HG02571 (cell line): ENCODE data around the gene DHRS12.

Experiments used
- ATAC-seq: cut with Tn5 transposase; IDR thresholded peaks from one replicate; pipeline ENCODE4 v1.9.1; 2021; ENCODE audit warnings: mild to moderate bottlenecking, moderate library complexity; ENCODE audit not compliant: unreplicated experiment

The DHRS12 gene

DNA sequence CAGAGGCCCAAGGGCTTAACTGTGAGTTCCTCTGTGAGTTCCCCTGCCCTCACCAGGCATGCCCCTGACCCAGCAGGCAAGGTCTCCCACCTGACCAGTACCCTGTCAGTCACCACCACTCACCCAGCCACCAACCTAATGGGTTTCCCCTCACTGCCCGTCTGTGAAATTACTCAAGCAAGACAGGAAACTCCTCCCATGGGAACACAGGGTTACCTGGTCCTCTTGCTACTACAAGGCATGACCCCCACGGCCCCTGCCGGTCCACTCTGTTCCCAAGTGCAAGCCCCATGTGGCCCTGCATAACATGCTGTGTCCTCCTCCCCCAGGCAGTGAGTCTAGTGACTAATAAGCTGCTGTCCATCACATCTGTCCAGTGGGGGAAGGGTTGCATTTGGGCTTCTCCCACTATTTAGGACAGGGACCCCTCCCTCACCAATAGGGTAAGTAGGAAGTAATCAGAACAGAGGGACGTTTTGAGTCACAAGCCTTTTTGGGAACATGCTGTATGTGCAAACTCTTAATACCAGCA is 8.0 kb upstream of the DHRS12 start:
- ATAC-seq: no peak

DNA sequence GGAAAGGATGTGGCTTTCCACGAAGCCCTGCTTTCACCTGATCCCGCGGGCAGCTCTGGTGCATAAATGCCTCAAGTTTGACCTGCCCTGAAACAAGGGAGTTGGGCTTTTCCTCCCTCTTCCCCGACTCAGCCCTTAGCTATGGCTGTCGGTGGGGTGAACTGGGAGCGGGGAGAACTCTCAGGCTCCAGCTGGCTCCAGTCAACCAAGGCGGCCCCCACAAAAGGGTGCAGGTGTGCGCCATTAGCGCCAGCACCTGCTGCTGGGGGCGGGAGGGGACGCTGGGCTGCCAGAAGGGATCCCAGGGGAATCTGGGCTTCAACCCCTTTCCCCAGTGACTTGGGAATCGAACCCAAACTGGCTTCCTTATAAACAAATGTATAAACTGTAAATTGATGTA is 7.1 kb upstream of the DHRS12 start:
- no peak for ATAC-seq

DNA sequence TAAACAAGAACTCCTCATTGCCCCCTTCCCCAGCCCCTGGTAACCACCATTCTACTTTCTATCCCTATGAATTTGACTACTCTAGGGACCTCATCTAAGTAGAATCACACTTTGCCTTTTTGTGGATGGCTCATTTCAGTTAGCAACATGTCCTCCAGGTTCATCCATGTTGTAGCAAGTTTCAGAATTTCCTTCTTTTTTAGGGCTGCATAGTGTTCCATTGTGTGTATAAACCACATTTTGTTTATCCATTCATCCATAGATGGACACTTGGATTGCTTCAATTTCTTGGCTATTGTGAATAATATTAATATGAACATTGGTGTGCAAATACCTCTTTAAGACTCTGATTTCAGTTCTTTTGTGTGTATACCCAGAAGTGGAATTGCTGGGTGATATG is 4.8 kb upstream of the DHRS12 start:
- ATAC-seq: no peak

- ATAC-seq: no peak
Observed at GRCh38 chr13:51807041-51807440, 3.1 kb upstream of the DHRS12 start.

DNA sequence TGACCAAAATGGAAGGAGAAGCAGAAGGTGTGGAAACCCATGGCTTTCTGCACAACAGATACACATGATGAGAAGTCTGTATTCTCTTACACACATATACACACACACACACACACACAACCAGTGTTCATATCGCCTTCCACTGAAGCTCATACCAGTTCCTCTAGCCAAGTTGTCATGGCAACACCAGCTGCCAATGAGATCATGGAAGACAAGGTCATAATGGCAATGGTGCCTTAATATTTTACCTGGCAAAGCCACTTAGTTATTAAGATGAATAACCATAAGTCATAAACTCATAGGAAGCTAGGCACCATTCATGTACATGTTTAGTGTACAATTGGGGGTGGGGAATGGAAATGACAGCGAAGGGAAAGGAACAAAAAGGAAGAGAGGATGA is 2.6 kb upstream of the DHRS12 start:
- ATAC-seq: no peak

DNA sequence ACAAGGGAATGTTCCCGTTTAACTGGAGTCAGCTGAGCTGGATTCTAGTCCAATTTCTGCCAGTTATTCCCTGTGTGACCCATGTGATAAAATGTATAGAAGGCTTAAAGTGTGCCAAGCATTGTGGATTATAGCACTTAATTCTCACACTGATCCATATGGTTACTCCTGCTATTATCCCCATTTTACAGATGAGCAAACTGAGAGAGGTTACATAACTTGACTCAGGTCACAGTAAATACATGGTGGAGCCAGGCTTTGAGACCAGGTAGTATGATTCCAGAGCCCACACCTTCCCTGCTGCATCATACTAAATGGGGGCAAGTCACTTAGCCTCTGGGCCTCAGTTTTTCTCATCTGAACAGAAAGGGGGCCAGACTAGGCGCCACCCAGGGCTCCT is 2.0 kb upstream of the DHRS12 start:
- no peak for ATAC-seq

- ATAC-seq: no peak
Observed at GRCh38 chr13:51805313-51805712, 1.4 kb upstream of the DHRS12 start.

GRCh38 chr13:51804295-51805172 is 571 bp upstream of the DHRS12 start:
- no peak for ATAC-seq

DNA sequence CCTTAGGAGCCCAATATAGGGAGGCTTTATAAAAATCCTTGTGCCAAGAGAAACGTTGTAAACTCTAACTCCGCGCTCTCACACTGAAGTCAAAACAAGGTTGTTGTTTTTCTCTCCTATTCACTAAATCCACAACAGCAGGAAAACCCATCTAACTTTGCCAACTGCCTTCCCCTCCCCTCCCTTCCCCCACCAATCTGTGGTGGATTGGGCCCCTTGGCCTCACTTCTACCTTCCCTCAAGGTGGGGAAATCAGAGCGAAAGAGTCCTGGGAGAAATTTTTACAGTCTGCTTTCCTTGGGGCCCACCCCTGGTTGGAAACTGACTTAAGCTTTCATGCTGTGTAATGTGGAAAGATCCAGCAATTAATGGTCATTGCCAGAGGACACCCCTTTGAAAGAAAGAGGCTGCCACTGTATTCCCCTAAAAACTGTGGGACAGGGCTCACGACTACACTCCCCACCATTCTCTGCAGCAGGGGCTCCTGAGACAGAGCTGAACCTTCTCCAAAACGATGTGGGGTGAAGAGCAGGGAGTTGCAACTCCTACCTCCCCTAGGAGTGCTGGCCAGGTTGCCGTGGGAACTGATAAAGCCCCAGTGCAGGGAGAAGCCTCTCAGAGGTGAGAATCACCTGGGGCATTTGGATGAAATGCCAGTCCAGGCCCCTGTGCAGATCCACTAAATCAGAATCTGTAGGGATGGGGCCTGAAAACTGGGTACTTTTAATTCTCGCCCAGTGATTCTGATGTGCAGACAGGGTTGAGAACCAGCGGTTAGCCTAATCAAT is 1.1 kb downstream of the DHRS12 start:
- ATAC-seq: no peak

- no peak for ATAC-seq
Observed at GRCh38 chr13:51801631-51802099, 2.3 kb downstream of the DHRS12 start.

- no peak for ATAC-seq
Observed at GRCh38 chr13:51800486-51800885, 3.5 kb downstream of the DHRS12 start.

DNA sequence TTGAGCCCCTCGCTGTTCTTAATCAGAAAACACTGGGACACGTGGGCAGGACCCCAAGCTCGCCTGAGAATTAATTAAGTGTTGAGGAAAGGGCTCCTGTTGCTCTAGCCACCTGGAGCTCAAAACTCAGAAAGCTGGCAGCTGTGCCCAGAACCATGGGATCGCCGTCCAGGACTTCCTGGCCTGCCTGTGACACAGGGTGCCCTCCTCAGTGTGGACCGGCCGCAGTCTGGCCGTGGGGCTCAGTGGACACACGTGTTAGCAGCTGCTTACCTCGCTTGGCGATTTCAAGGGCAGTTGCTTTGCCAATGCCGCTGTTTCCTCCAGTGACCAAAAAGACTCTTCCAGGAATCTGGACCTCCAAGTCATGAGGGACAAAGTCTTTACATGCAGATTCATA is 4.7 kb downstream of the DHRS12 start:
- ATAC-seq: no peak

DNA sequence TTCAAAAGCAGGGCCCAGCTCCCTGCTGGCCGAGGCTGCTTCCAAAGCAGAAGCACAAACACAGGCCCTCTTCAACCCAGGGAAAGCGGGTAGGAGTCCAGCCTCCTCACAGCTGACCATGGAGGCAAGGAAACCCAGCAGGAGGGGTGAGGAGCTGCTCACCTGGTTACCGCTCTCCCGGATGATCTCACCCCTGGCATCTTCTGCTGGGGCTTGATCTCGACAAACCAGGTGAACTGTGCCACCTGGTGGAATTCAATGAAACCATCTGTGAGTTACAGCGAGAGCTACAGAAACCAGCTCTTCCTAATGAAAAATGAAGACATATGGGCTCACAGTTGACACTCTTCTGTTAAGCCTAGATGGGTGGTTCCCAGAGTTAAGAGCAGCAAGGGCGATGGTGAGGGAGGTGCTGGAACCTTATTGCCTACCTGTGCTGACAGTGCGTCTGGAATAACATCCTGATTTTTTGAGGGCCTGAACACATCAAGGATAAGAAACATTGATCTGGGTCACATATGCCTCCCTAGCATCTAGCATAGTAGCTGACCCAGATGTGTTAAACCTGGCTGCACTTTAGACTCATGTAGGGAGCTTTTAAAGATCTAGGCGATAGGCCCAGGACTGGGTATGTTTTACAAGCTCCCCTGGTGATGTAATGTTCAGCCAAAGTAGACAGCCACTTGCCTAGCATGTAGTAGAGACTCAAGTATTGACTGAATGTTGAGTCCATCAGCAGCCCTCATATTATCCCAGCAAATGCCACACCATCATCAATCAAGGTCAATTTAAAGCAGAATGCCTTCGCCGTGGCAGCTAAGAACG is 6.1 kb downstream of the DHRS12 start:
- ATAC-seq: no peak

GRCh38 chr13:51796546-51796945 is 7.4 kb downstream of the DHRS12 start:
- ATAC-seq: no peak

DNA sequence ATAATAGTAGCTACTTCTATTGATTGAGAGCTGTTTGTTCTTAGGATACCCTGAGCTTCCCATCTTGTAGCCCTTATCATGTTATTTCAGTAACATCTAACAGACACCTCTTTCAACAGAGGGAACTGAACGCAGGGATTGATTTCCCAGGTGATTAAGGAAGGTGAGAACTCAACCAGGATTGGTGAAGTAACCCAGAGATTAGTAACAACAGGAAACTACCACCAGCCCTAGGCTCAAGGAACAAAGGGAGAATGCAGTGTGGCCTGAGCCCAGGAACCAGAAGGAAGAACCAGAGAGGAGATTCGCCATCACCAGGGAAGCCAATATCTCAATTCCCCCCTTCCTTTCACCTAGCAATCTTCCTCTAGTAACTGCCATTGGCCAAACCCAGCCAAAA is 8.5 kb downstream of the DHRS12 start:
- ATAC-seq: no peak

- no peak for ATAC-seq
Observed at GRCh38 chr13:51794964-51795363, 9.0 kb downstream of the DHRS12 start.

- peak; percentile 59 for ATAC-seq
Observed at GRCh38 chr13:51793570-51794271, 10.2 kb downstream of the DHRS12 start.

GRCh38 chr13:51786425-51787265 is 17.3 kb downstream of the DHRS12 start:
- no peak for ATAC-seq

DNA sequence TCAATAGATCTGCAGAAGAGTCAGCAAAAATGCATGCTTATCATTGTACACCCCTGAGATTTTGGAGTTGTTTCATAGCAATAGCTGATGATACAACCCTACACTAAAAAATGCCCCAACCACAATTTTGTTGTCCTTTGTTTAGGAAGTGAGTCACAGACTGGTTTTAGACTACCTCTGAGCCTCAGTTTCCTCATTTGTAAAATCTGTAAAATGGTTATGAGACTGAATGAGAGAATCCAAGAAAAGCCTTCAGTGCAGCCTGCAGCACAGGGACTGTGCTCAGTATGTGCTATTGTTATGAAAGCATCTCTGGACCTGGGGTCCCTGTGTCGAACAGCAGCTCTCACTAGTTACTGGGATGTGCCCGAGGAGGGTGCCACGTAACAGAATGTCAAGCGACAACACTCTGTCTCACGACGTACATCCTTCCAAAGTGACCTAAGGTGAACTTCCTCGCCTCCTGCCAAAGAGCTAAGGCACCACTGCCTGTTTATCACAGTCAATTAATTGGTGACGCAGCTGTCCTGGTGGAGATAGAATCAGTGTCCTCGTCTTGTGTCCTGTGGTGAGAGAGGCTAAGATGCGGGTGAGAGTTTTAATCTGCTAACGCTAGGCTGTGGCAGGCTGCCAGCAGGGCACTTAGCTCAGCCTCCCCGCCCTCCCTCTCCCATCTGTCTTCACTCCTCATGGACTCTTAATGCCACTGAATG is 18.1 kb downstream of the DHRS12 start:
- no peak for ATAC-seq
